Effector memory CD8-positive, alpha-beta T cell (primary cell): ENCODE measurements around the gene ZCWPW1.

Experiments
- ATAC-seq: fragments of 150-1000 bp; cut with Tn5 transposase; replicated peaks from 2 replicates; pipeline ENCODE4 v1.10.0; 2021; ENCODE audit warnings: mild to moderate bottlenecking, moderate library complexity
- DNase-seq, 3 experiments: peaks; one replicate each; pipeline ENCODE4 v3.0.0; 2021
- H3K27ac Mint-ChIP-seq, 2 donors: one replicate each; pipeline ENCODE4 v1.8.0; 2022; ENCODE audit warnings: mild to moderate bottlenecking in 2 of 2, mixed read lengths in 2 of 2, moderate library complexity in 2 of 2
- H3K27me3 Mint-ChIP-seq, 2 donors: one replicate each; pipeline ENCODE4 v1.8.0; 2022; ENCODE audit warnings: mixed read lengths in 2 of 2
- H3K36me3 Mint-ChIP-seq: one replicate; pipeline ENCODE4 v1.8.0; 2022; ENCODE audit warnings: mild to moderate bottlenecking, moderate library complexity, mixed read lengths; ENCODE audit not compliant: insufficient read depth
- H3K4me1 Mint-ChIP-seq, 2 donors: one replicate each; pipeline ENCODE4 v1.8.0; 2022; ENCODE audit warnings: low read depth in 2 of 2, mixed read lengths in 2 of 2
- H3K4me3 Mint-ChIP-seq, 2 donors: one replicate each; pipeline ENCODE4 v1.8.0; 2022; ENCODE audit warnings: mild to moderate bottlenecking in 2 of 2, mixed read lengths in 2 of 2, moderate library complexity in 2 of 2
- H3K9me3 Mint-ChIP-seq, 2 donors: one replicate each; pipeline ENCODE4 v1.8.0; 2022; ENCODE audit warnings: mixed read lengths in 2 of 2

ZCWPW1 gene

GRCh38 chr7:100433276-100433591 is 4.7 kb upstream of the ZCWPW1 start:
- Mint-ChIP-seq H3K4me1 (peaks cover 55% of the 10 kb centered on the region in 2 donors), H3K27ac (peak overlapping the region; percentile 49 to 99), H3K36me3 (peaks cover 87% of the 10 kb centered on the region), H3K4me3 (peak overlapping the region in 1 of 2 donors; percentile 99), H3K9me3 (no peaks in the 10 kb centered on the region), H3K27me3 (peaks cover 0 to 8% of the 10 kb centered on the region in 2 donors)
- ATAC-seq (no peak), DNase-seq (no peak)

GRCh38 chr7:100432621-100433275 is 4.2 kb upstream of the ZCWPW1 start:
- DNase-seq, result no peak
- Mint-ChIP-seq H3K27ac (no peak overlapping the region), H3K4me1 (peaks cover 59 to 60% of the 10 kb centered on the region in 2 donors)

GRCh38 chr7:100432053-100432452 is 3.5 kb upstream of the ZCWPW1 start:
- H3K9me3 Mint-ChIP-seq, result no peaks in the 10 kb centered on the region
- ATAC-seq (no peak), DNase-seq (no peak)
- peaks cover 90% of the 10 kb centered on the region for H3K36me3 Mint-ChIP-seq
- H3K4me3 Mint-ChIP-seq, result peak overlapping the region; percentile 40 to 97
- H3K4me1 Mint-ChIP-seq, result peaks cover 60% of the 10 kb centered on the region in 2 donors
- peaks cover 0 to 8% of the 10 kb centered on the region in 2 donors for H3K27me3 Mint-ChIP-seq
- H3K27ac Mint-ChIP-seq, result peak overlapping the region in 1 of 2 donors; percentile 100

More at GRCh38 chr7:100432621-100433275, 4.2 kb upstream of the ZCWPW1 start:
- Mint-ChIP-seq H3K9me3 (no peaks in the 10 kb centered on the region), H3K27me3 (peaks cover 0 to 8% of the 10 kb centered on the region in 2 donors), H3K36me3 (peaks cover 92% of the 10 kb centered on the region), H3K4me3 (peak overlapping the region in 1 of 2 donors; percentile 97)
- no peak for ATAC-seq

GRCh38 chr7:100431286-100431735 is 2.8 kb upstream of the ZCWPW1 start:
- Mint-ChIP-seq H3K27ac (peak overlapping the region in 1 of 2 donors; percentile 100), H3K4me1 (peaks cover 57 to 58% of the 10 kb centered on the region in 2 donors), H3K4me3 (peak overlapping the region; percentile 40 to 97), H3K9me3 (no peaks in the 10 kb centered on the region), H3K36me3 (peaks cover 86% of the 10 kb centered on the region), H3K27me3 (peaks cover 0 to 8% of the 10 kb centered on the region in 2 donors)
- DNase-seq, result no peak
- no peak for ATAC-seq

- ATAC-seq (no peak), DNase-seq (peak; percentile 23 to 44 (median 30))
- peaks cover 0 to 8% of the 10 kb centered on the region in 2 donors for H3K27me3 Mint-ChIP-seq
- H3K4me3 Mint-ChIP-seq, result peak overlapping the region; percentile 97 to 100
- H3K4me1 Mint-ChIP-seq, result peaks cover 55 to 56% of the 10 kb centered on the region in 2 donors
- H3K27ac Mint-ChIP-seq, result peak overlapping the region; percentile 100
- H3K9me3 Mint-ChIP-seq, result no peaks in the 10 kb centered on the region
- H3K36me3 Mint-ChIP-seq, result peaks cover 82% of the 10 kb centered on the region
Measured at GRCh38 chr7:100430493-100431285, 2.2 kb upstream of the ZCWPW1 start.

GRCh38 chr7:100429637-100430492 is 1.4 kb upstream of the ZCWPW1 start, which contains the start of gene MEPCE:
MEPCE (plus strand) TSS chr7:100429831; CDS start chr7:100430019, 188 bp downstream.
- Mint-ChIP-seq H3K9me3 (no peaks in the 10 kb centered on the region), H3K4me1 (peaks cover 52% of the 10 kb centered on the region in 2 donors), H3K4me3 (peak within 1 kb of the TSS; percentile 97 to 100), H3K27me3 (peaks cover 0 to 8% of the 10 kb centered on the region in 2 donors), H3K27ac (peak within 1 kb of the TSS; percentile 100), H3K36me3 (peaks cover 74% of the 10 kb centered on the region)
- peak; percentile 94 to 96 (median 95) for DNase-seq
- ATAC-seq, result peak; percentile 43

- H3K27me3 Mint-ChIP-seq, result peaks cover 0 to 8% of the 10 kb centered on the region in 2 donors
- peaks cover 67% of the 10 kb centered on the region for H3K36me3 Mint-ChIP-seq
- H3K9me3 Mint-ChIP-seq, result no peaks in the 10 kb centered on the region
- H3K4me1 Mint-ChIP-seq, result peaks cover 44 to 45% of the 10 kb centered on the region in 2 donors
- peak; percentile 100 for DNase-seq
- ATAC-seq, result peak; percentile 56
- peak overlapping the region; percentile 97 to 100 for H3K4me3 Mint-ChIP-seq
- peak overlapping the region; percentile 100 for H3K27ac Mint-ChIP-seq
Measured at GRCh38 chr7:100428967-100429636, 599 bp upstream of the ZCWPW1 start.

GRCh38 chr7:100427762-100428198 is 723 bp downstream of the ZCWPW1 start:
- DNase-seq (no peak), ATAC-seq (no peak)
- peak overlapping the region; percentile 100 for H3K27ac Mint-ChIP-seq
- H3K27me3 Mint-ChIP-seq, result peaks cover 0 to 8% of the 10 kb centered on the region in 2 donors
- peaks cover 56% of the 10 kb centered on the region for H3K36me3 Mint-ChIP-seq
- peaks cover 34 to 43% of the 10 kb centered on the region in 2 donors for H3K4me1 Mint-ChIP-seq
- H3K9me3 Mint-ChIP-seq, result no peaks in the 10 kb centered on the region
- H3K4me3 Mint-ChIP-seq, result peak overlapping the region; percentile 97 to 100

GRCh38 chr7:100426516-100426915 is 2.0 kb downstream of the ZCWPW1 start:
- H3K36me3 Mint-ChIP-seq, result peaks cover 48% of the 10 kb centered on the region
- DNase-seq (no peak), ATAC-seq (no peak)
- H3K9me3 Mint-ChIP-seq, result no peaks in the 10 kb centered on the region
- peaks cover 0 to 8% of the 10 kb centered on the region in 2 donors for H3K27me3 Mint-ChIP-seq
- no peak overlapping the region for H3K4me3 Mint-ChIP-seq
- peaks cover 25 to 31% of the 10 kb centered on the region in 2 donors for H3K4me1 Mint-ChIP-seq
- H3K27ac Mint-ChIP-seq, result peak overlapping the region in 1 of 2 donors; percentile 58

GRCh38 chr7:100425347-100425746 is 3.2 kb downstream of the ZCWPW1 start:
- H3K4me3 Mint-ChIP-seq, result no peak overlapping the region
- peaks cover 17 to 27% of the 10 kb centered on the region in 2 donors for H3K4me1 Mint-ChIP-seq
- ATAC-seq, result no peak
- no peaks in the 10 kb centered on the region for H3K9me3 Mint-ChIP-seq
- H3K27me3 Mint-ChIP-seq, result peaks cover 0 to 8% of the 10 kb centered on the region in 2 donors
- H3K27ac Mint-ChIP-seq, result no peak overlapping the region
- peaks cover 38% of the 10 kb centered on the region for H3K36me3 Mint-ChIP-seq
- no peak for DNase-seq

GRCh38 chr7:100423315-100423714 is 5.2 kb downstream of the ZCWPW1 start:
- DNase-seq (no peak), ATAC-seq (no peak)
- Mint-ChIP-seq H3K36me3 (peaks cover 18% of the 10 kb centered on the region), H3K4me1 (peaks cover 5 to 11% of the 10 kb centered on the region in 2 donors), H3K27me3 (no peaks in the 10 kb centered on the region), H3K9me3 (no peaks in the 10 kb centered on the region), H3K4me3 (no peak overlapping the region), H3K27ac (no peak overlapping the region)

- no peak for DNase-seq
- H3K36me3 Mint-ChIP-seq, result peaks cover 8% of the 10 kb centered on the region
- H3K27ac Mint-ChIP-seq, result peak overlapping the region in 1 of 2 donors; percentile 4
Measured at GRCh38 chr7:100419660-100420226, 8.8 kb downstream of the ZCWPW1 start.

More at GRCh38 chr7:100419660-100420226, 8.8 kb downstream of the ZCWPW1 start:
- Mint-ChIP-seq H3K4me3 (no peak overlapping the region), H3K27me3 (no peaks in the 10 kb centered on the region), H3K9me3 (no peaks in the 10 kb centered on the region), H3K4me1 (peaks cover 0 to 5% of the 10 kb centered on the region in 2 donors)
- no peak for ATAC-seq
